Natural killer cell treated with Interleukin-12 subunit alpha and Interleukin-12 subunit beta and Interleukin-15 and Interleukin-18, amount 100 ng/mL, for 72 hours (primary cell): Measurements from ENCODE around the gene VPS13D. TPM values are rescaled to one million over a fixed set of nuclear protein-coding genes. Genes with fewer than 3 reads are reported as not detected.

Experiments
- ATAC-seq, 2 donors: fragments of 150-1000 bp; cut with Tn5 transposase in 1 of 2; sonication (Bioruptor Pico), chemical (Tn5 transposase) in 1 of 2; 2 replicates each; pipeline ENCODE4 v1.10.0; 2021
- DNase-seq: peaks from one replicate; pipeline ENCODE4 v3.0.0; 2022; ENCODE audit warnings: low spot score
- H3K27ac Mint-ChIP-seq, 2 donors: 1 replicate in 1 of 2; 2 replicates in 1 of 2; pipeline ENCODE4 v1.8.0; 2022; ENCODE audit warnings: mixed read lengths in 2 of 2, mild to moderate bottlenecking in 1 of 2, moderate library complexity in 1 of 2
- H3K27me3 Mint-ChIP-seq, 2 donors: 1 replicate in 1 of 2; 2 replicates in 1 of 2; pipeline ENCODE4 v1.8.0; 2022; ENCODE audit warnings: mixed read lengths in 2 of 2
- H3K36me3 Mint-ChIP-seq: one replicate; pipeline ENCODE4 v1.8.0; 2022; ENCODE audit warnings: mixed read lengths
- H3K4me1 Mint-ChIP-seq, 2 donors: 1 replicate in 1 of 2; 2 replicates in 1 of 2; pipeline ENCODE4 v1.8.0; 2022; ENCODE audit warnings: low read depth in 2 of 2, mixed read lengths in 2 of 2, mild to moderate bottlenecking in 1 of 2
- H3K4me3 Mint-ChIP-seq: one replicate; pipeline ENCODE4 v1.8.0; 2022; ENCODE audit warnings: mixed read lengths
- H3K9me3 Mint-ChIP-seq: 2 replicates; pipeline ENCODE4 v1.8.0; 2022; ENCODE audit warnings: mixed read lengths
- total RNA-seq, 2 donors: library from RNA; stranded (reverse); gene quantifications; one replicate each; pipeline ENCODE4 v1.2.3, GENCODE V29; 2022

Gene VPS13D
- total RNA-seq, 2 donors from 2014 or later = 41.8 to 71.7 TPM

- peak overlapping the region; percentile 97 for H3K27ac Mint-ChIP-seq
- H3K9me3 Mint-ChIP-seq = no peaks in the 10 kb centered on the region
- peak; percentile 76 to 78 for ATAC-seq
- H3K4me1 Mint-ChIP-seq = peaks cover 38 to 51% of the 10 kb centered on the region in 2 donors
- no peak for DNase-seq
- H3K4me3 Mint-ChIP-seq = peak overlapping the region; percentile 90
- H3K36me3 Mint-ChIP-seq = peaks cover 35% of the 10 kb centered on the region
- H3K27me3 Mint-ChIP-seq = no peaks in the 10 kb centered on the region
Measured at GRCh38 chr1:12345350-12346217, 115.8 kb downstream of the VPS13D start.

GRCh38 chr1:12346483-12347151 is 116.8 kb downstream of the VPS13D start:
- H3K9me3 Mint-ChIP-seq = no peaks in the 10 kb centered on the region
- H3K4me3 Mint-ChIP-seq = no peak overlapping the region
- no peak for DNase-seq
- H3K27me3 Mint-ChIP-seq = no peaks in the 10 kb centered on the region
- peak overlapping the region in 1 of 2 donors; percentile 97 for H3K27ac Mint-ChIP-seq
- ATAC-seq = no peak
- H3K36me3 Mint-ChIP-seq = peaks cover 40% of the 10 kb centered on the region
- H3K4me1 Mint-ChIP-seq = peaks cover 32 to 46% of the 10 kb centered on the region in 2 donors

GRCh38 chr1:12348113-12348512 is 118.3 kb downstream of the VPS13D start:
- Mint-ChIP-seq H3K9me3 (no peaks in the 10 kb centered on the region), H3K36me3 (peaks cover 28% of the 10 kb centered on the region), H3K27me3 (no peaks in the 10 kb centered on the region)

GRCh38 chr1:12353981-12354380 is 124.2 kb downstream of the VPS13D start:
- DNase-seq (no peak), ATAC-seq (no peak)
- Mint-ChIP-seq H3K27me3 (no peaks in the 10 kb centered on the region), H3K27ac (no peak overlapping the region), H3K4me1 (no peaks in the 10 kb centered on the region), H3K9me3 (no peaks in the 10 kb centered on the region), H3K4me3 (no peak overlapping the region), H3K36me3 (peaks cover 37% of the 10 kb centered on the region)

More at GRCh38 chr1:12348113-12348512, 118.3 kb downstream of the VPS13D start:
- no peak overlapping the region for H3K27ac Mint-ChIP-seq
- ATAC-seq = no peak
- no peak for DNase-seq
- H3K4me1 Mint-ChIP-seq = peaks cover 20 to 35% of the 10 kb centered on the region in 2 donors
- H3K4me3 Mint-ChIP-seq = no peak overlapping the region

- Mint-ChIP-seq H3K9me3 (no peaks in the 10 kb centered on the region), H3K36me3 (peaks cover 18% of the 10 kb centered on the region)
- ATAC-seq = no peak
Measured at GRCh38 chr1:12356004-12356890, 126.4 kb downstream of the VPS13D start.

GRCh38 chr1:12358499-12358898 is 128.7 kb downstream of the VPS13D start:
- H3K36me3 Mint-ChIP-seq = peaks cover 23% of the 10 kb centered on the region
- H3K27me3 Mint-ChIP-seq = no peaks in the 10 kb centered on the region
- no peak overlapping the region for H3K27ac Mint-ChIP-seq
- H3K4me3 Mint-ChIP-seq = no peak overlapping the region
- no peaks in the 10 kb centered on the region for H3K9me3 Mint-ChIP-seq
- peaks cover 0 to 3% of the 10 kb centered on the region in 2 donors for H3K4me1 Mint-ChIP-seq
- no peak for DNase-seq
- no peak for ATAC-seq

More at GRCh38 chr1:12356004-12356890, 126.4 kb downstream of the VPS13D start:
- no peak overlapping the region for H3K27ac Mint-ChIP-seq
- no peak overlapping the region for H3K4me3 Mint-ChIP-seq
- DNase-seq = no peak
- H3K27me3 Mint-ChIP-seq = no peaks in the 10 kb centered on the region
- H3K4me1 Mint-ChIP-seq = peaks cover 0 to 3% of the 10 kb centered on the region in 2 donors

GRCh38 chr1:12359359-12360133 is 129.7 kb downstream of the VPS13D start:
- Mint-ChIP-seq H3K4me3 (no peak overlapping the region), H3K9me3 (no peaks in the 10 kb centered on the region), H3K27me3 (no peaks in the 10 kb centered on the region), H3K36me3 (peaks cover 29% of the 10 kb centered on the region), H3K4me1 (peaks cover 4% of the 10 kb centered on the region in 2 donors), H3K27ac (no peak overlapping the region)
- ATAC-seq (no peak), DNase-seq (no peak)

GRCh38 chr1:12368646-12369045 is 138.8 kb downstream of the VPS13D start:
- peaks cover 21% of the 10 kb centered on the region for H3K36me3 Mint-ChIP-seq
- peaks cover 9 to 12% of the 10 kb centered on the region in 2 donors for H3K4me1 Mint-ChIP-seq
- H3K27ac Mint-ChIP-seq = no peak overlapping the region
- ATAC-seq = no peak
- H3K9me3 Mint-ChIP-seq = no peaks in the 10 kb centered on the region
- DNase-seq = no peak
- H3K27me3 Mint-ChIP-seq = no peaks in the 10 kb centered on the region
- H3K4me3 Mint-ChIP-seq = no peak overlapping the region

GRCh38 chr1:12369258-12369657 is 139.4 kb downstream of the VPS13D start:
- H3K27me3 Mint-ChIP-seq = no peaks in the 10 kb centered on the region
- DNase-seq (no peak), ATAC-seq (no peak)
- H3K27ac Mint-ChIP-seq = no peak overlapping the region
- H3K9me3 Mint-ChIP-seq = no peaks in the 10 kb centered on the region
- peaks cover 18% of the 10 kb centered on the region for H3K36me3 Mint-ChIP-seq
- no peak overlapping the region for H3K4me3 Mint-ChIP-seq
- peaks cover 8 to 12% of the 10 kb centered on the region in 2 donors for H3K4me1 Mint-ChIP-seq

GRCh38 chr1:12370333-12370975 is 140.6 kb downstream of the VPS13D start:
- no peaks in the 10 kb centered on the region for H3K27me3 Mint-ChIP-seq
- ATAC-seq = no peak
- no peak for DNase-seq
- peak overlapping the region in 1 of 2 donors; percentile 57 for H3K27ac Mint-ChIP-seq
- H3K36me3 Mint-ChIP-seq = peaks cover 13% of the 10 kb centered on the region
- peaks cover 0 to 4% of the 10 kb centered on the region in 2 donors for H3K4me1 Mint-ChIP-seq
- no peaks in the 10 kb centered on the region for H3K9me3 Mint-ChIP-seq
- H3K4me3 Mint-ChIP-seq = no peak overlapping the region

GRCh38 chr1:12371053-12371452 is 141.2 kb downstream of the VPS13D start:
- Mint-ChIP-seq H3K4me3 (no peak overlapping the region), H3K27ac (no peak overlapping the region), H3K27me3 (no peaks in the 10 kb centered on the region), H3K36me3 (peaks cover 13% of the 10 kb centered on the region), H3K9me3 (no peaks in the 10 kb centered on the region), H3K4me1 (peaks cover 0 to 4% of the 10 kb centered on the region in 2 donors)
- ATAC-seq (no peak), DNase-seq (no peak)

- Mint-ChIP-seq H3K4me1 (peaks cover 0 to 6% of the 10 kb centered on the region in 2 donors), H3K9me3 (no peaks in the 10 kb centered on the region), H3K27ac (no peak overlapping the region)
Measured at GRCh38 chr1:12372180-12372579, 142.3 kb downstream of the VPS13D start.

More at GRCh38 chr1:12372180-12372579, 142.3 kb downstream of the VPS13D start:
- ATAC-seq (no peak), DNase-seq (no peak)
- no peak overlapping the region for H3K4me3 Mint-ChIP-seq
- H3K27me3 Mint-ChIP-seq = no peaks in the 10 kb centered on the region
- H3K36me3 Mint-ChIP-seq = peaks cover 13% of the 10 kb centered on the region
